NCI-H2227 (cell line): ENCODE results near the gene MPC1.

Experiments
- DNase-seq: peaks from one replicate; lab custom pipeline; 2025; ENCODE audit not compliant: unreplicated experiment; lab: John Stamatoyannopoulos, UW

The MPC1 gene

GRCh38 chr6:166318649-166319600, 63.8 kb downstream of the MPC1 start:
- no peak for DNase-seq

GRCh38 chr6:166318227-166318626, 64.5 kb downstream of the MPC1 start:
- no peak for DNase-seq

DNA sequence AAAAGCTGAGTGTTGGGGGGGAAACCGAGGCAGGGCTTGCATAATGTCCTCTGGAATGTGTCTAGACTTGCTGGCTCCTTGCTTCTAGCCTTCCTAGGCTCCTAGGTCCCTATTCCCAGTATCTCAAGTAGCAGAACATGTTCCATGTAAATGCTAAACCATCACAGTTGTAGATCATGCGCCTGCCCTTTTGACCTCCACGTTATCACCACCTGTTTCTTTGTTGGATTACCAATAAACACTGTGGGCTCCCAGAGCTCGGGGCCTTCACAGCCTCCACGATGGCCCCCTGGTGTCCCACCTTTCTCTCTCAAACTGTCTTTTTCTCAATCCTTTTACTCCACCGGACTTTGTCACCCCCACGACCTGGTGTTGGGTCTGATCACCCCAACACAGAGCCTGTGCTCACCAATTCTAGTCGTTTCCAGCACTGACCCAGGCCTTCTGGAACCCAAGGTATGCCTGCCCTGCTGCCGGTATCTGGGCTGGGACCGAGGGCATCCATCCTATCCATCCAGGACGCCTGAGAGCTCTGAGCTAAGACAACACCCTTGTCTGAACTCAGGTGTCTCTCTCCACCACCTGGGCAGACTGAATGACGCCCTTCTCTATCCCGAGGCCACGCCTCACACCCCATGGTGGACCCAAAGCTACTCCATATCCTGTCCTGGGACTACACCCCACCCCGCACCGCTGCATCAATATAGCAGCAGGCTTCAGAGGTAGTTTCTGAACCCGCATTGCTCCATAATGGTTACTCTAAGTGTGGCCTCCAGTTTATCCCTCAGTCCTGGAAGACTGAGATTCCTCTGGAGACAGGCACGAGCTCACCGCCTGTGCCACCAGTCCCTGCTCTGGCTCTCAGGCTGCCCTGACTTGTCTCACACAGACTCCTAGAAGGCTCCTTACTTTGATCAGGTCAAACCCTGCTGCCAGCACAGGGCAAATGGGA, 65.2 kb downstream of the MPC1 start:
- DNase-seq, result no peak

- no peak for DNase-seq
These were observed 67.3 kb downstream of the MPC1 start for GRCh38 chr6:166315436-166315835.
